GM10248 (cell line): ENCODE results near the gene CTSK.
"Not testable (repeated sequence)": the region's sequence is repeated elsewhere in the genome, so short reads cannot be mapped to it uniquely, and the experiment has no call there.

Experiments
- CTCF ChIA-PET: fragments of 300-600 bp; sonication (Branson Sonifier 250); formaldehyde crosslinking; extraction: SDS; loops from one replicate; lab custom pipeline; 2021; ENCODE audit warnings: antibody characterized with exemption; lab: Yijun Ruan, JAX
- POLR2A ChIA-PET: fragments of 350-650 bp; sonication (Branson Sonifier 250); formaldehyde crosslinking; extraction: SDS; loops from one replicate; lab custom pipeline; 2020; ENCODE audit warnings: antibody characterized with exemption; lab: Yijun Ruan, JAX
- DNase-seq: peaks from one replicate; pipeline ENCODE4 v3.0.0; 2012; ENCODE audit errors: extremely low spot score
- TF ChIP-seq, protein P1 (sequence below): IDR thresholded peaks from 2 replicates; pipeline ENCODE4 v1.5.1; 2012; ENCODE audit warnings: mild to moderate bottlenecking, low read depth; ENCODE audit errors: extremely low read depth, missing control alignments, control extremely low read depth

Gene CTSK

DNA sequence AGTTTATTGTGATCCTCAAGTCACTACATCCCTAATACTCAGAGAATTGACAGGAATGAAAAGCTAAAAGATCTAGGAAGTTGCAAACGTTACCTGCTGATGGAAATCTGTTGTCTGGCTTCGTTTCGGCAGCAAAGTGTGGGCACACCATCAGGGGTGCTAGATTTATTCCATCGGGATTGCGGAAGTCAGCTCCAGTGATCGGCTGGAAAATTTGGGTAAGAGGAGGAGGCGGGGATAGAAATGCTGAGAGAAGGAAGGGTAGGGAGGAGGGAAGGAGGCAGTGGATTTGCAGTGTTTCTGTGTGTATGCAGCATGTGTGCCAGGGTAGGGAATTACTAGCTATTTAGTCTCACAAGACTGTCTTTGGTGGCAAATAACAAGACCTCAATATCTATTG is at the start of gene CTSK:
Gene CTSK, minus strand, starts transcription at position 140 of the 400 bp plus-strand sequence. CDS start 1,455 bp downstream, outside the sequence.
- no peak for DNase-seq
- TF ChIP-seq, protein P1, sequence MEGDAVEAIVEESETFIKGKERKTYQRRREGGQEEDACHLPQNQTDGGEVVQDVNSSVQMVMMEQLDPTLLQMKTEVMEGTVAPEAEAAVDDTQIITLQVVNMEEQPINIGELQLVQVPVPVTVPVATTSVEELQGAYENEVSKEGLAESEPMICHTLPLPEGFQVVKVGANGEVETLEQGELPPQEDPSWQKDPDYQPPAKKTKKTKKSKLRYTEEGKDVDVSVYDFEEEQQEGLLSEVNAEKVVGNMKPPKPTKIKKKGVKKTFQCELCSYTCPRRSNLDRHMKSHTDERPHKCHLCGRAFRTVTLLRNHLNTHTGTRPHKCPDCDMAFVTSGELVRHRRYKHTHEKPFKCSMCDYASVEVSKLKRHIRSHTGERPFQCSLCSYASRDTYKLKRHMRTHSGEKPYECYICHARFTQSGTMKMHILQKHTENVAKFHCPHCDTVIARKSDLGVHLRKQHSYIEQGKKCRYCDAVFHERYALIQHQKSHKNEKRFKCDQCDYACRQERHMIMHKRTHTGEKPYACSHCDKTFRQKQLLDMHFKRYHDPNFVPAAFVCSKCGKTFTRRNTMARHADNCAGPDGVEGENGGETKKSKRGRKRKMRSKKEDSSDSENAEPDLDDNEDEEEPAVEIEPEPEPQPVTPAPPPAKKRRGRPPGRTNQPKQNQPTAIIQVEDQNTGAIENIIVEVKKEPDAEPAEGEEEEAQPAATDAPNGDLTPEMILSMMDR = no peak
- ChIA-PET POLR2A (no interaction called here), CTCF (interaction anchor here (1.1 kb wide), 2 partner anchors 12 to 20 kb away, joined by 3 to 4 read pairs; no protein-coding TSS in a partner anchor)

DNA sequence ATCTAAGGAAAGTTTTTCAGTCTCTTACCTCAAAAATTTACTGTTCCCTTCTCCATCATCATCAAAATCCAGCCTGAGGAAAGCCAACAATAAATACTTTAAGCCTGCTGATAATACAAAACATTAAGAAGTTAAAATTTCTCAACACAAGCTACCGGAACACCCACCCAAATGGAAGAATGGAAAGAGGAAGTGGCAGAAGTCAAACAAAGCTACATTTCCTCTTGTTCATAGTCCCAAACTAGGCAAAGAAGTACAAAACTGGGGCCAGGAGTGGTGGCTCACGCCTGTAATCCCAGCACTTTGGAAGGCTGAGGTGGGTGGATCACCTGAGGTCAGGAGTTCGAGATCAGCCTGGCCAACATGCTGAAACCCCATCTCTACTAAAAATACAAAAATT is 44.7 kb upstream of the CTSK start:
- not testable (repeated sequence) for DNase-seq
- CTCF ChIA-PET = interaction anchor here (1.1 kb wide), 1 partner anchor 10 kb away, joined by 3 read pairs; no protein-coding TSS in a partner anchor
- POLR2A ChIA-PET = interaction anchor here (0.5 kb wide), 1 partner anchor 16 kb away, joined by 3 read pairs; no protein-coding TSS in a partner anchor

DNA sequence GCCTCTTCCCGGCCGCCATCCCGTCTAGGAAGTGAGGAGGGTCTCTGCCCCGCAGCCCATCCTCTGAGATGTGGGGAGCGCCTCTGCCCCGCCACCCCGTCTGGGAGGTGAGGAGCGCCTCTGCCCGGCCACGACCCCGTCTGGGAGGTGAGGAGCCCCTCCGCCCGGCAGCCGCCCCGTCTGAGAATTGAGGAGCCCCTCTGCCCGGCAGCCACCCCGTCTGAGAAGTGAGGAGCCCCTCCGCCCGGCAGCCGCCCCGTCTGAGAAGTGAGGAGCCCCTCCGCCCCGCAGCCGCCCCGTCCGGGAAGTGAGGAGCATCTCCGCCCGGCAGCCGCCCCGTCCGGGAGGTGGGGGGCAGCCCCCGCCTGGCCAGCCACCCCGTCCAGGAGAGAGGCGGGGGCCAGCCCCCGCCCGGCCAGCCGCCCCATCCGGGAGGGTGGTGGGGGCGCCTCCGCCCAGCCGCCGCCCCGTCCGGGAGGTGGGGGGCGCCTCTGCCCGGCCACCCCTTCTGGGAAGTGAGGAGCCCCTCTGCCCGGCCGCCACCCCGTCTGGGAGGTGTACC is 42.8 kb upstream of the CTSK start:
- POLR2A ChIA-PET, DNase-seq, CTCF ChIA-PET: not testable (repeated sequence)

DNA sequence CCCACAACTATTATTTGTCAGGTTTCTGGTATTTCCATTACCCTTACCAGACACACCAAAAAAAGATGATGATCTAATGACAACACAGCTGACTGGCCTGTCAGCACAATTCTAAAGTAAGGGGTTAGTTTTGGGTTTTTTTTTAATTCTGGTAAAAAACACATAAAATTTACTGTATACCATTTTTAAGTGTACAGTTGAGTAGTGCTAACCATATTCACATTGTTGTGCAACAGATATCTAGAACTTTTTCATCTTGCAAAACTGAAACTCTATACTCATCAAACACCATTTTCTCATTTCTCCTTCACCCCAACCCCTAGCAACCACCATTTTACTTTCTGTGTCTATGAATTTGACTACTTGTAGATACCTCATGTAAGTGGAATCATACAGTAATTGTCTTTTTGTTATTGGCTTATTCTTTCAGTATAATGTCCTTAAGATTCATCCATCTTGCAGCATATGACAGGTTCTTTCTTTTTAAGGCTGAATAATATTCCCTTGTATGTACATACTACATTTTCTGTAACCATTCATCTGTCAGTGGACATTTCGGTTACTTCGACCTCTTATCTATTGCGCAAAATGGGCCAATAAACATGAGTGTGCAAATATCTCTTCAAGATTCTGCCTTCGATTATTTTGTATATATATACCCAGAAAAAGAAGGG is 38.5 kb upstream of the CTSK start:
- POLR2A ChIA-PET = no interaction called here
- no peak for DNase-seq
- CTCF ChIA-PET = interaction anchor here (1.0 kb wide), 1 partner anchor 23 kb away, joined by 3 read pairs; no protein-coding TSS in a partner anchor
- TF ChIP-seq, protein P1 = no peak

DNA sequence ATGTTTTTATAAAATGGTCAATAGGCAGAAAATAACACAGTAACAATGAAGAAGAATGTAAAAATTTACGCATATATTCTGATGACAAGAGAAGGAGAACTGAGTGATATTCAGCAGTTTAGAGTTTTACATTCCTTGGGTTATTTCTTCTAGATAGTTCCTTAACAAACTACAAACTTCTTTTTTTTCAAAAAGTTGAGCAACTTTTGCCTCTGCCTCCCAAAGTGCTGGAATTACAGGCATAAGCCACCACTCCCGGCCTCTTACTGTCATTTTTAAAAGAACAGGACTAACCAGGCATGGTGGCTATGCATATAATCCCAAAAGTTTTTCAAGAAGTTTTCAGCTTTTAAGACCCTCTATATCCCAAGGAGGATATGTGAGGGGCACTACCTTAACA is 35.4 kb upstream of the CTSK start:
- TF ChIP-seq, protein P1 = no peak
- ChIA-PET CTCF (interaction anchor here (0.8 to 1.0 kb wide), 2 partner anchors 9 to 17 kb away, joined by 3 read pairs; no protein-coding TSS in a partner anchor), POLR2A (no interaction called here)
- no peak for DNase-seq

DNA sequence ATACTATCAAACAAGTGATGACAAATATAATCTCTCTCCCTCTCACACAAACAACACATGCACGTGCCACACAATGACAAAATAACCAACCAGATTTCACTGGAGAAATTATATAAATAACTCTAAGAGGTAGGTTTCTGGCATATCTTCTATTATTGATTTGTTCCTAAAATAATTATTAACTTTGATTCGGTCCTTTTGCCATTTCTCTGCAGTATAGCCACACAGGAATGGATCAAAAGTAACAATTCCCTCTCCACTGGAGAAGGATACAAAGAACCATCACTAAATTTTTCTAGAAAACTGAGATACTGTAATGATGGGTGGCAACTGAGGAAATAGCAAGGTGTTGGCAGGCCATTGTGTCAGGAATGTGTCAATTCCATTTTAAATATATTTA is 34.9 kb upstream of the CTSK start:
- CTCF ChIA-PET = interaction anchor here (1.0 kb wide), 1 partner anchor 10 kb away, joined by 3 read pairs; no protein-coding TSS in a partner anchor

DNA sequence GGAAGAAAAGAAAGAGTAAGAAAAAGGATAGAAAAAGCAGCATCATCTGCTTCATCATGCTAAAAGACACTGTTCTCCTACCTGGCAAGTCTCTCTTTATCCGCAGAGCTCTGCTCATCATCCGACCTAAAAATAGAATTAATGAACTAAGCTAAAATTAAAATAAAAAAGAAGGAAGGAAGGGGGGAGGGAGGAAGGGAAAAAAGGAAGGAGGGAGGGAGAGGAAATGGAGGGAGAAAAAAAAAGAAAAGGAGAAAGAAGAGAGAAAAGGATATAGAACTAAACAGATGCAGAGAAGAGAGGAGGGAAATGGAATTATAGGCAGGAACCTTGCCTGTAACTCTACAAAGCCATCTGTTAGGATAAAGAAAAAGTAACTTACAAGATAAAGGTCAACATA is 34.3 kb upstream of the CTSK start:
- ChIA-PET POLR2A (no interaction called here), CTCF (interaction anchor here (1.5 kb wide), 1 partner anchor 29 kb away, joined by 3 read pairs; no protein-coding TSS in a partner anchor)
- TF ChIP-seq, protein P1 = no peak
- no peak for DNase-seq

More for the DNA sequence above, 34.9 kb upstream of the CTSK start:
- POLR2A ChIA-PET = no interaction called here
- TF ChIP-seq, protein P1 = no peak
- DNase-seq = no peak
